GM18951 (cell line): Measurements from ENCODE around the gene KSR2.

ENCODE experiments used
- POLR2A ChIP-seq: IDR thresholded peaks from 4 replicates; pipeline ENCODE4 v1.6.1; 2011; ENCODE audit warnings: mild to moderate bottlenecking; ENCODE audit not compliant: insufficient read length, insufficient read depth; ENCODE audit errors: extremely low read depth
- in situ Hi-C: fragments of 300-500 bp; cut with MboI; formaldehyde crosslinking; loops from one replicate; pipeline ENCODE4 v1.12.0; 2022; ENCODE audit warnings: low sequenced_read_pairs, mixed read lengths, inconsistent platforms; ENCODE audit not compliant: unreplicated experiment

The KSR2 gene

DNA sequence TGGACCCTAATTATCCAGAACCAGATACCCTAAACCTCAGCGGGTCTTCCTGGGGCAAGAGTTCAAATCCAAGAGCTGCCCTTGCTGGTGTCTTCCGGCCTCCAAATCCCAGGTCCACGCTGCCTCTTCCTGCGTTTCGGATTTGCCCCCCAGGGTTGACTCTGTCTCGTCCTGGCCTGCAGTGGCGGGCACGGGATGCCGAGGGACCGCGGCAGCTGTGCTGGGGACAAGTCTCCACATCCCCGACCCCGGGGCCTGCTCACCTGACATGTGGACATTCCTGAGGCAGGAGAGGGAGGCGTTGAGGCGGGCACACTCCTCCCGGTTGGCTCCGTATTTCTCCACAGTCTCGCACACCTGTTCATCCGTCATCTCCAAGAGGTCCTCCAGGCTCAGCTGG, 113.6 kb downstream of the KSR2 start:
- TF ChIP-seq POLR2A, result no peak
- in situ Hi-C loops, result no loop called here

DNA sequence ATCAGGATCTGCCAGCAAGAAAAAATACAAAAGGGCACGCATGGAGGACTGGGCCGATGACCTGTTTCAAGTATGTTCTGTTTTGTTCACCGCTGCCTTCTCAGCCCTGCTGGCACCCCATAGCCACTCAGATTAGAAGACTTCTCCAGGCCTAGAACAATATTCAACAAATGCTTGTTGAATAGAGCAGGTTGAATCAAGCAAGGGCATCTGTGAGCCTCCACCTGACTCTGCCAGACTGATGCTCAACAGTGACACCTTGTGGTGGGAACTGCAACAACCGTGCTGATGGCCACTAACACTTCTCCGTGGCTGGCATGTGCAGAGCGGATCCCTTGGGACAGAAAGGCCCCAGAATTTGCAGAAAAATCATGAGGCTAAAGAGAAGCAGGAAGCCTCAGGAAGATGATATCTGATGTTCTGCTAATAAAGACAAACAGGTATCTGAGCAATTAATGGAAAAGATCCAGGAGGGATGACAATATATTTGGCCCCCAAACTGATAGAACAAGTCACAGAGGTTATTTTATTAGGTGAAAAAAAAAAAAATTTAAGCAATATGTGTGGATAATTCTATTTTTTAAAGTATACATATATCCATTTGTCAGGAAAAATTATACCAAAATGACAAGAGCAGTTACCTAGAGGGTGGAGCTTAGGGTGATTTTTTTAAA, 114.3 kb downstream of the KSR2 start:
- in situ Hi-C loops, result no loop called here
- TF ChIP-seq POLR2A, result no peak

DNA sequence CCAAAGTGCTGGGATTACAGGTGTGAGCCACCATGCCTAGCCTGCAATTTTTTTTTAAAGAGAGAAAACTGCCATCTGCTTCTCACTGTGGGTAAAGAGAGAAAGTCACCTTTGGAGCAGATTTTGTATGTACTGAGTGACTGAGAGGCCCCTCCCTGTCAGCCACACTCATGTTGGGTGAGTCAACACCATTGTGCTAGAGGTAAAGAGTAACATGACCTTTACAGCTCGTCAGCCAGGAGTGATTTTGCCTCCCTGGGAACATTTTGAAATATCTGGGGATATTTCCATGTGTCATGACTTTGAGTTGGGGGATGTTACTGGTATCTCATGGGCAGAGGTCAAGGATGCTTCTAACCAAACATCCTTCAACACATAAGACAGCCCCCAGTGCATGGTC, 115.2 kb downstream of the KSR2 start:
- TF ChIP-seq POLR2A, result no peak
- in situ Hi-C loops, result no loop called here

DNA sequence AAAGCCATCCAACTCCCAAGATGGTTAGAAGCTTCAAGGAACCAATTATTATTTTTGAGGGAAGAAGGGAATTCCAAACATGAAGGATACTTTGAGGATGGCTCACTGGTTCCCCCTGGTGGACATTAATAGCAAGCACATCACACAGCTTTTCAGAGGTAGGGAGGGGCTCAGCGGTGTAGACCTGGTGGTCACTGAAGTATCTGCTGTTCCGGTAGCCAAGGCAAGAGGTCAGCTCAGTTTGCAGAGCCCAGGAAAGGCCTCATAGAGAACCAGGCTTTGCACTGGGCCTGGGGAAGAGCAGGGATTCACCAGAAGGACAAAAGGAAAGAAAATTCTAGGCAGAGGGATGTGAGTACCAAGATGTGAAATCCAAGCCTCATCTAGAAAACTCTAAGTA, 118.7 kb downstream of the KSR2 start:
- in situ Hi-C loops, result no loop called here

DNA sequence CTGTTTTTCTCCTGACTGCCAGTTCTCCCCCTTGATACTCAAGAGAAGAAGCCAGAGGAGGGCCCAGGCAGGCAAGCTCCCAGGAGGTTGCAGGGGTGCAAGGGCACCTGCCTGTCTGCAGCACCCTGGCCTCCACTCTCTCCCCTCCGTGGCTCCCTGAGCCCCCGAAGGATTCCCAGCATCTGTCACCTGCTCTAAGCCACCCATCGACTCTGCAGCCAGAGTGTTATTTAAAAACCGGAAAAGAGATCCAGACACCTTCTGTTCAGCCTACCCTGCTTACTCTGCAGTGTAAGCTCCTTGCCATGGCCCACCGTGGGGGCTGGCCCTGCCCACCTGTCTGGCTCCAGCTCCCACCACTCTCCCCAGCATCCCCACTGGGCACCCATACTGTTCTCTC, 121.4 kb downstream of the KSR2 start:
- no peak for TF ChIP-seq POLR2A
- in situ Hi-C loops, result loop anchor here (25.0 kb wide), 2 partner anchors 485 to 635 kb away; partner anchors contain the start of gene NOS1

More for the DNA sequence above, 118.7 kb downstream of the KSR2 start:
- no peak for TF ChIP-seq POLR2A

DNA sequence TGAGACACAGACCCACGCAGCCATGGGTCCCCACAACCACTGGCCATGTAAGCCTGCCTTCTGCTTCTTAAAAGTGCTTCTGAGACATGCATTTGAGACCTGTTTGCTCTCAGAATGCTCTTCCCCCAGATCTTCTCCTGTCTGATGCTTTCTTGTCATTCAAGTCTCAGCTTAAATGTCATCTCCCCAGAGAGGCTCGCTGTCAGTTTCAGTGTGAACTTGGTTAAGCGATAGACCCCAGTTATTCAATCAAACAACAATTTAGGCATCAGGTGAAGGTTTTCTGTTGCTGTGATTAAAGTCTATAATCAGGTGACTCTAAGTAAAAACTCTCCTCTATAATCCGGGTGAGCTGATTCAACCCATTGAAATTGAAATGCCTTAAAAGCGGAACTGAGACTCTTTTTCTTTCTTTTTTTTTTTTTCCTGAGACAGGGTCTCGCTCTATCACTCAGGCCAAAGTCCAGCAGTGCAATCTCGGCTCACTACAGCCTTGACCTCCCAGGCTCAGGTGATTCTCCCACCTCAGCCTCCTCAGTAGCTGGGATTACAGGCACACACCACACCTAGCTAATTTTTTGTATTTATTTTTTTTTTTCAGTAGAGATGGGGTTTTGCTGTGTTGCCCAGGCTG, 123.4 kb downstream of the KSR2 start:
- no peak for TF ChIP-seq POLR2A
- in situ Hi-C loops, result loop anchor here (25.0 kb wide), 2 partner anchors 483 to 633 kb away; partner anchors contain the start of gene NOS1

GRCh38 chr12:117844114-117844830, 124.5 kb downstream of the KSR2 start:
- in situ Hi-C loops, result loop anchor here (25.0 kb wide), 2 partner anchors 482 to 632 kb away; partner anchors contain the start of gene NOS1
- TF ChIP-seq POLR2A, result no peak

- in situ Hi-C loops, result loop anchor here (25.0 kb wide), 2 partner anchors 480 to 630 kb away; partner anchors contain the start of gene NOS1
- TF ChIP-seq POLR2A, result no peak
Observed at GRCh38 chr12:117842630-117843029, 126.2 kb downstream of the KSR2 start.

GRCh38 chr12:117842220-117842619, 126.6 kb downstream of the KSR2 start:
- TF ChIP-seq POLR2A, result no peak
- in situ Hi-C loops, result loop anchor here (25.0 kb wide), 2 partner anchors 480 to 630 kb away; partner anchors contain the start of gene NOS1

GRCh38 chr12:117837737-117838050, 131.1 kb downstream of the KSR2 start:
- no peak for TF ChIP-seq POLR2A
- in situ Hi-C loops, result loop anchor here (25.0 kb wide), 2 partner anchors 475 to 625 kb away; partner anchors contain the start of gene NOS1

DNA sequence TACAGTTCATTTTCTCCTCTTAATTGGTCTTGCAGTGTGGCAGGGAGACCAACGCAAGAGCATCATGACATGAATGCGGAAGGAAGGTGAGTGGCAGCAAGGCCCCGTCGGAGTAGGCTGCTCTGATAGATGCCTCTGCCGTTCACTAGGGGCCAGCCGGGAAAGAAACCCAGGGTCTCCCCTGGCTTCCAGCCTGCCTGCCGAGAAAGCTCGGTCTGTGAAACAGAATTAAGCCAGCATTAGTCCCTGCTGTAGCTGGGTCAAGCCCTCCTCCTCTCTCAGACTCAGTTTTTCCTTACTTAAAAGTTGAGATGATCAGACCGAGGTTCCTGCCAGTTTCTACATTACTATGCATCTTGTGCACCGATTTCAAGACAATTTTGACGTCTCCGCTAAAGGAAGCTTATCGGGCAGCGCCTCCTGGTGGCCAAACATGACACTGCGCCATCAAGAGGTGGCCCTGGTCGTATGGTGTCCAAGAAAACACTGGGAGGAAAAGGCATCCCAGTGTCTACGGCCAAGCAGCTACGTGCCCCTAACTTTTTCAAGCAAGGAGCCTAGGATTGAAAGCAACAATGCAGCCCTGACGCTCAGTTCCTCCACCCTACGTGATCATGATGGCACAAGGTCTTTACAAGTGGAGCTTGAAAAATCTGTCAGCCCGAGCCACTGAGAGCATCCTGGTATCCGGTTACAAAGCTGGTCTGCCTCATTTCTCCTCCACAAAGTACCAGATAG, 131.6 kb downstream of the KSR2 start:
- no peak for TF ChIP-seq POLR2A
- in situ Hi-C loops, result loop anchor here (25.0 kb wide), 2 partner anchors 475 to 625 kb away; partner anchors contain the start of gene NOS1

GRCh38 chr12:117836476-117836875, 132.3 kb downstream of the KSR2 start:
- no peak for TF ChIP-seq POLR2A
- in situ Hi-C loops, result loop anchor here (25.0 kb wide), 2 partner anchors 474 to 624 kb away; partner anchors contain the start of gene NOS1
